NCI-H1694 treated with DMSO at 0.1 percent for 48 hours (cell line): ENCODE data around the gene WDR64.

Experiments used
- DNase-seq: peaks from one replicate; lab custom pipeline; 2025; lab: John Stamatoyannopoulos, UW

WDR64 gene

DNA sequence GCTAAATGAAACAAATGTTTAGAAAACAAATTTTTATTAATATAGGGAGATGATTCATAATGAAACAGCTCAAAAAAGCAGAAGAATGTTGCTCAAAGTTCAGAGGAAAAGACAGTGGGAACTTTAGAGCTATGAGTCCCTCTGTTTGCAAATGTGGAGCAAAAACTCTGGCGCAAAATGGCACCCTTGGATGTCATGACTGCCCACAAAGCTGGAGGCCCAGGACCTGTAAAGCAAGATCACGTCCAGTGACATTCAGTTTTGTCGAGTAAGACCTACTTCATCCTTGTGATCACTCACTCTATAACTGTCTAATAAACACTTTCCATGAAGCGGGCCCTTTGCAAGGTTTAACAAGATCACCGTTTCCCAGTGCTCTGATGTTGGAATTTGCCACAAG is 186.8 kb downstream of the WDR64 start:
- no peak for DNase-seq

- DNase-seq = no peak
Observed at GRCh38 chr1:241839369-241839979, 187.4 kb downstream of the WDR64 start.

DNA sequence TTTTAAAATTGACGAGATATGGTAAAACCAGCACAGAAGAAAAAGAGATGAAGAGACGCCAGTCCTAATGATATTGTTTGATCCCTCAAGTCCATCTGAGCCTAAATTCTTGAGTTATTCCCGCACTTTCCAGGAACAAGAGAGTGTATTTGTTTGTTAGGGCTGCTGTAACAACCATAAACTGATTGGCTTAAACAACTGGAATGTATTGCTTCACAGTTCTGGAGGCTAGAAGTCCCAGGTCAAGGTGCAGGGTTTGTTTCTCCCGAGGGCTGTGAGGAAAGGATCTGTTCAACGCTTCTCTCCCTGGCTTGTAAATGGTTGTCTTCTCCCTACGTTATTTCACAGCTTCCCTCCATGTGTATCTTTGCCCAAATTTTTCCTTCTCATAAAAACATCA is 188.1 kb downstream of the WDR64 start:
- no peak for DNase-seq

GRCh38 chr1:241841691-241842090 is 189.6 kb downstream of the WDR64 start:
- DNase-seq = no peak

DNA sequence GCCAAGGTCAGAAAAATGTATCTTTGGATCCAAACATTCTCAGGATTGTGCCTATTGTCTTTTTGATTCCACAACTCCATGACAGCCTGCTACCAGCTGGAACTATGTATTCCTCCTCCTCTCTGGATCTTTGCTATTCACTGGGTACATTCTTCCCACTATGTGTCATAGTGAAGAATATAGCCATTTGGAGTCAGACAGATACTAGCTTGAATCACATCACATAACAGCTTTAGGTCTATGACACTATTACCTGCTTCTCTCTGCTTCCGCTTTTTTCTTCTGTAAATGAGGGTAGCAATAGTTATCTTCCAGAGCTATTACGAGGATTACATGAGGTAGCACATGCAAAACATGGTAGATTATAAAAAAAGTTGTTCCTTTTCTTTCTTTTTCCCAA is 190.5 kb downstream of the WDR64 start:
- no peak for DNase-seq

DNA sequence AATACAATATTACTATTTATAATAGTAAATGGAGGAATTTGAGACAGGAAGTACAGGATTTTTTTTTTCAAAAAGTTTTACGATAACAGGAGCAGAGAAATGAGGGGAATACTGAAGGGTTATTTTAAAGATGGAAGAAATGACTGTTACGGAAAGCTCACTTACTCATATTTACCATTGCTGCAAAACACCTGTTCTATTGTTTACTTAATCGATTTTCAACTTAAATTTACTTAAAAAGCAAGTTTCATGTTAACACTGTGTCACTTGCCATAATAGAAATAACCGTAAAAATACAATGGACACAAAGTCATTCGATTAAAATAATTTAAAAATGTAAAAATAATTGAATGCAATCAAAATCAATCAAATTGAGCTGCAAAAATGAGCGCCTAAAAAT is 192.5 kb downstream of the WDR64 start:
- no peak for DNase-seq

DNA sequence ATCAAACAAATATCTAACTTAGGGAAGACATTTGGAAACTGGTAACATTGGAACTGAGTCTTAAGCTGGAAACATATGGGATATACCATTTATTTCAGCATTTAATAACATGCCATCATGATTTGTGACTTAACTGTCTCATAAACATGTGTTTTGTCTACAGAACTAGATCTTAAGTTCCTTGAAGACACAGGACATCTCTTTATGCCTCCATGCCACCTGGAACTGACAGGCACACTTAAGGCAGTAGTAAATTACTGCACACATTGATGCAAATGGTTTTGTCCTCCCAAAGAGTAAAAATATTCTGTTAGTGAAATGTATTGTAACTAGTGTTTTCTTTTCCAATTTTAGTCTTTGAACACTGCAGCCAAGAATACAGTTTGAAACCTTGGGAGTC is 194.3 kb downstream of the WDR64 start:
- no peak for DNase-seq

GRCh38 chr1:241846862-241847539 is 194.9 kb downstream of the WDR64 start:
- no peak for DNase-seq

- DNase-seq = no peak
Observed at GRCh38 chr1:241847540-241847795, 195.4 kb downstream of the WDR64 start.

DNA sequence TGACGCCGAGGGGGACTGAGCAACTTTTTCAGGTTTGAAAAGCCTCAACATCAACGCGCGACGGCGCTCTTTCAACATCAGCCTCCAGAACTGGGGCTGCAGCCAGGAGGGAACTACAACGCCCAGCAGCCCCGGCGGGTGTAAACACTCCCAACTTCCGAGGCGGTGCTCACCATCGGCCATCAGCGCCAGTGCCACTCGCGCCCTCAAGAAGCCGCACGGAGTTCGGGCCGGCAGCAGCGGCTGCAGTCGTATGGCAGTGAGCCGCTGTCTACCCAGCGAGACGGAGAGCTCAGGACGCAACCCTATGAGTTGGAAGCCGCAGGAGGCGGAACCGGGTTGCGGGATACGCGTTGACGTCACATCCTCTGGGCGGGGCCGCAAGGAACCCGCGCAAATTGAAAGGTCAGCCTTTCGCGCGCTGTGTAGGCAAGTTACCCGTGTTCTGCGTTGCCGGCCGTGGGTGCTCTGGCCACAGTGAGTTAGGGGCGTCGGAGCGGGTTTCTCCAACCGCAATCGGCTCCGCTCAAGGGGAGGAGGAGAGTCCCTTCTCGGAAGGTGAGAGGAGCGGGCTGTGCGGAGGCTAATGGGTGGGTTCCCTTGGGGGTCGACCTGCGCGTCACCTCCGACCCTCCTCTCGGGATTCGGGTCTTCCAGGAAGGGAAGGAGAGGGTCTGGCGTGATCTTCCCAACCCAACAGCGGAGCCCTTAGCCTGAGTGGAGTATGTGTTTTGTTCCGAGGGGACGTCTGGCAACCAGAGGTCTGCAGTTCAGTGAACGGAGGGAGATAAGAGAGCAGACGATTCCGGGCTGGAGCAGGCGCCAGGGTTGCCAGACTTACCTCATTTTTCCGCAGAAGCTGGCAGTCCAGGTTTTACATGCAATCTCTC is 196.0 kb downstream of the WDR64 start, which contains the start of gene EXO1:
Gene EXO1, plus strand, starts transcription at position 409 of the 890 bp plus-strand sequence. CDS start 2,222 bp downstream, outside the sequence.
- peak; percentile 92 for DNase-seq

DNA sequence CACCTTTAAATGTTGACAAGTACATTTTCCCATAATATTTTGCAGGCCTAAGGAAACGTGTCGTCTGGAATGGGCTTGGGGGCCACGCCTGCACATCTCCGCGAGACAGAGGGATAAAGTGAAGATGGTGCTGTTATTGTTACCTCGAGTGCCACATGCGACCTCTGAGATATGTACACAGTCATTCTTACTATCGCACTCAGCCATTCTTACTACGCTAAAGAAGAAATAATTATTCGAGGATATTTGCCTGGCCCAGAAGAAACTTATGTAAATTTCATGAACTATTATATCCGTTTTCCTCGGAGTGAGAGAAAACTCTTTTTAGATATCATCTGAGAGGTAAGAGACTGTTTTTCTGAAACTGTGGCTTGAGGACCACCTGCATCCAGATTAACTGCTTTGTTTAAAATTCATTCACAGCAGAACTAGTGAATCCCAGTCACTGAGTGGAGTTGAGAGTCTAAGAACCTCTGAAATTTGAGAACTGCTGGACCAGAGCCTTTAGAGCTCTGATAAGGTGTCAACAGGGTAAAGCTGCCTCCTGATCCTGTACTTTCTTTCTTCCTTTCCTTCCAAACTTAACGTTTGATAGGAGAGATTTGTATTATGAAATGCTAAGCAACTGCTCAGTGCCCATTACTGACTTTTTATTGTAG is 196.7 kb downstream of the WDR64 start:
- DNase-seq = no peak

- DNase-seq = no peak
Observed at GRCh38 chr1:241849345-241849695, 197.2 kb downstream of the WDR64 start.
